ENCODE measurements around the gene TECPR1. TPM values are rescaled to one million over a fixed set of nuclear protein-coding genes. Genes with fewer than 3 reads are reported as not detected.
A peak's percentile ranks its signal among the peaks of the same experiment; 100 is the strongest.

TECPR1 gene
- polyA plus RNA-seq, 4 donors, result 9.2 to 20.6 (median 12.7) TPM

DNA sequence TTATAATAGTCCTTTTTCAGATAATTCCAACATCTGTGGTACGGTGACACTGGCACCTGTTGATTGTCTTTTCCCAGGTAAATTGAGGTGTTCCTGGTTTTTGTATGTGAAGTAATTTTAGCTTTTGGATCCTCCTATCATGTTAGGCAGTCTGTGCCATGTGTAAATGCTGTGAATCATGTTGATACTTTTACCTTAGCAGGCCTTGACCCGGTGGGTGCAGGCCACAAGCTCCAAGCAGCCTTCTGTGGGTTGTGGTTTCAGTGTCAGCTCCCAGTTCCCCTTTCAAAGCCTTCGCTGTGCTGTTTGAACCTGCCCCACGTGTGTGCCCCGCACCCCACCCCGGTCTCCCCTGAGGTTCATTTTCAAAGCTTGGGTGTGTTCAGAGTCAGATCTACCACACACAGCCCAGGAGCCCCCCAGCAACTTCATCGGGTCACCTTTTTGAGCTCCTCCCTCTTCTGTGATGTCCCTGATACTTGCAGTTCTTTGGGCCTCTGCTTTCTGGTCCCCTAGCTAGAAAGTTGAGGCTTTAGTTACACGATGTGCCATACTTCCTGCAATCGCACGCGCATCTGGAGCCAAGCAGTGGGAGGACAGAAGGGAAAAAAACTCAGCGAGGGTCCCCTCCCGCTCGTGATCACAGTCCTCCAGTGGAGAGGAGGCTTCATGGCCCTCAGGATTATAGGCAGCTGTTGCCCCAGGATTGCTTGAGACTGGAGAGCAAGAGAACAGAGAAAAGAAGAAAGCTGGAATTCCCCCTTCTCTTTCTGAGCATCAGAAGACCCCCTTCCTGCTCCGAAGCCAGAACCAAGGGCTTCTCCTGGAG lies 49.5 kb downstream of the TECPR1 start:
- Histone ChIP-seq H3K27ac (ENCODE audit: low read depth in 1 of 3, low read length in 2 of 3) (peak overlapping the region in 1 of 3 donors; percentile 71), H3K27me3 (ENCODE audit: control insufficient read depth in 3 of 3, insufficient read depth in 3 of 3, low read length in 3 of 3) (no peaks in the 10 kb centered on the region), H3K4me3 (ENCODE audit: low read depth in 1 of 3, low read length in 3 of 3) (no peak overlapping the region), H3K4me1 (ENCODE audit: control insufficient read depth in 3 of 3, insufficient read depth in 2 of 3, low read depth in 1 of 3, low read length in 2 of 3) (peaks cover 0 to 7% (median 2%) of the 10 kb centered on the region in 3 donors), H3K36me3 (ENCODE audit: control insufficient read depth in 3 of 3, insufficient read depth in 2 of 3, low read depth in 1 of 3, low read length in 3 of 3) (peaks cover 3 to 62% (median 12%) of the 10 kb centered on the region in 3 donors), H3K9me3 (ENCODE audit: control insufficient read depth in 2 of 2, insufficient read depth in 1 of 2, low read depth in 1 of 2, low read length in 1 of 2) (peaks cover 0 to 4% of the 10 kb centered on the region in 2 donors)
- 65 to 85% (median 71%) methylated on average over 15 of the region's 15 CpGs for WGBS, 3 donors
- FAIRE-seq, result no peak
- peak in 1 of 2 donors; percentile 32 for DNase-seq

DNA sequence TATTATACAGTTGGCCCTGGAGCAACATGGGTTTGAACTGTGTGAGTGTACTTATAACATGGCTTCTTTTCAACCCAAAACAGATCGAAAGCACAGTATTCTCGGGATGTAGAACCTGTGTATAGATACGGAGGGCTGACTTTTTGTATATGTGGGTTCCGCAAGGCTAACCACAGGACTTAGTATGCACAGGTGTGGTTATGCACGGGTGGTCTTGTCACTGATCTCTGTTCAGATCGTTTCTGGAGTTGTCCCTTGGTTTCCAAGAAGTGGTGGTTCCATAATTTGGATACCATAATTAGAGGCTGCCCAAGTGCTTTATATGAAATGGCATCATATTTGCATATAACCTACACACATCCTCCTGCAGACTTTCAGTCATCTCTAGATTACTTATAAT lies 51.7 kb downstream of the TECPR1 start:
- Histone ChIP-seq H3K4me1 (ENCODE audit: control insufficient read depth in 3 of 3, insufficient read depth in 2 of 3, low read depth in 1 of 3, low read length in 2 of 3) (peaks cover 0 to 7% (median 2%) of the 10 kb centered on the region in 3 donors), H3K27ac (ENCODE audit: low read depth in 1 of 3, low read length in 2 of 3) (no peak overlapping the region), H3K36me3 (ENCODE audit: control insufficient read depth in 3 of 3, insufficient read depth in 2 of 3, low read depth in 1 of 3, low read length in 3 of 3) (peaks cover 3 to 64% (median 9%) of the 10 kb centered on the region in 3 donors), H3K4me3 (ENCODE audit: low read depth in 1 of 3, low read length in 3 of 3) (no peak overlapping the region), H3K27me3 (ENCODE audit: control insufficient read depth in 3 of 3, insufficient read depth in 3 of 3, low read length in 3 of 3) (no peaks in the 10 kb centered on the region), H3K9me3 (ENCODE audit: control insufficient read depth in 2 of 2, insufficient read depth in 1 of 2, low read depth in 1 of 2, low read length in 1 of 2) (peaks cover 0 to 4% of the 10 kb centered on the region in 2 donors)
- WGBS, 3 donors, result 70 to 78% (median 77%) methylated on average over 6 of the region's 6 CpGs
- DNase-seq (no peak), FAIRE-seq (no peak)

GRCh38 chr7:98199131-98199530 lies 52.9 kb downstream of the TECPR1 start:
- 93 to 96% (median 93%) methylated on average over 5 of the region's 5 CpGs for WGBS, 3 donors
- DNase-seq, result no peak
- H3K4me1 ChIP-seq (ENCODE audit: control insufficient read depth in 3 of 3, insufficient read depth in 2 of 3, low read depth in 1 of 3, low read length in 2 of 3), result peaks cover 0 to under 1% (median 0%) of the 10 kb centered on the region in 3 donors
- FAIRE-seq, result no peak
- H3K27ac ChIP-seq (ENCODE audit: low read depth in 1 of 3, low read length in 2 of 3), result no peak overlapping the region
- H3K27me3 ChIP-seq (ENCODE audit: control insufficient read depth in 3 of 3, insufficient read depth in 3 of 3, low read length in 3 of 3), result no peaks in the 10 kb centered on the region
- no peak overlapping the region for H3K4me3 ChIP-seq (ENCODE audit: low read depth in 1 of 3, low read length in 3 of 3)
- peaks cover 0 to 4% of the 10 kb centered on the region in 2 donors for H3K9me3 ChIP-seq (ENCODE audit: control insufficient read depth in 2 of 2, insufficient read depth in 1 of 2, low read depth in 1 of 2, low read length in 1 of 2)
- peaks cover 4 to 62% (median 15%) of the 10 kb centered on the region in 3 donors for H3K36me3 ChIP-seq (ENCODE audit: control insufficient read depth in 3 of 3, insufficient read depth in 2 of 3, low read depth in 1 of 3, low read length in 3 of 3)

DNA sequence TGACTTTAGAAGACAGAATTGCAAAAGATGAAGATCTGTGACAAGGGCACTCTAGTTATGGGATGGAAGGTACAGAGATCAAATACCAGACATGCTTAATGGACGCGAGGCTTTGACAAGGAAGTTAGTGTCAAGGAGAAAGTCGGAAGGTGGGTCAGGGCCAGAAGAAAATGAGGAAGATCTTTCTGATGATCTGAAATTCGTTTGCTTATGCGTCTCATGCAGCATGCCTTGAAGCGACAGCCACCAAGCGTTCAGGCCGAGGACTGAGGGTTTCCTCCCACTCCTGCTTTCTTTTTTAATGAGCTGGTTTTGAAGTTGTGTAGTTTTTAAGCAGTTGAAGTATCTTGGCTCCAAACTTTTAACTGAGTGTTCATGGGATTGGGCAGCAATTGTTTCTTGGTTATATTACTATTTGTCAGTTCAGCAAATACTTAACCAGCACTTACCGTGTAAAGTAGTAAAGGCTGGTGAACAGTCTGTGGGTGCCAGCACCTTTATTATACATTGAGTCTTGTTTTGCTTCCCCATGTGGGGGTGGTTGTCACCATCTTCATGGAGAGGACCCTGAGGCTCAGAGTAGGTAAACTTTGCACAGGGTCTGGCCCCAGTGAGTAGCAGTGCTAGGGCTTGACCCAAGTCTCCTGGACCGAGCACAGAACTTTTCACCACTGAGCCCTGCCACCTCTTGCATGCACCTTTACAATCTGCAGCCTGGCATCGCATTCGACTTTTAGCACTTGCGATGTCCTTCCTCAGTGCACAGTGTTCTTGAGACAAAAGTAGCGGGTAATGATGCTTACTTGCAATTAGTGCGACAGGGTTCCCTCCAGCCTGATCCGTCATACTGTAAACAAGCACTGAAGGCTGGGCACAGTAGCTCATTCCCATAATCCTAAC lies 55.1 kb downstream of the TECPR1 start:
- no peaks in the 10 kb centered on the region for H3K4me1 ChIP-seq (ENCODE audit: control insufficient read depth in 3 of 3, insufficient read depth in 2 of 3, low read depth in 1 of 3, low read length in 2 of 3)
- H3K4me3 ChIP-seq (ENCODE audit: low read depth in 1 of 3, low read length in 3 of 3), result no peak overlapping the region
- FAIRE-seq (no peak), DNase-seq (no peak)
- no peak overlapping the region for H3K27ac ChIP-seq (ENCODE audit: low read depth in 1 of 3, low read length in 2 of 3)
- H3K9me3 ChIP-seq (ENCODE audit: control insufficient read depth in 2 of 2, insufficient read depth in 1 of 2, low read depth in 1 of 2, low read length in 1 of 2), result peaks cover 0 to 4% of the 10 kb centered on the region in 2 donors
- peaks cover 7 to 62% (median 19%) of the 10 kb centered on the region in 3 donors for H3K36me3 ChIP-seq (ENCODE audit: control insufficient read depth in 3 of 3, insufficient read depth in 2 of 3, low read depth in 1 of 3, low read length in 3 of 3)
- H3K27me3 ChIP-seq (ENCODE audit: control insufficient read depth in 3 of 3, insufficient read depth in 3 of 3, low read length in 3 of 3), result no peaks in the 10 kb centered on the region
- 78 to 84% (median 80%) methylated on average over 16 of the region's 16 CpGs for WGBS, 3 donors

- Histone ChIP-seq H3K9me3 (ENCODE audit: control insufficient read depth in 2 of 2, insufficient read depth in 1 of 2, low read depth in 1 of 2, low read length in 1 of 2) (peaks cover 0 to 4% of the 10 kb centered on the region in 2 donors), H3K27ac (ENCODE audit: low read depth in 1 of 3, low read length in 2 of 3) (no peak overlapping the region), H3K4me3 (ENCODE audit: low read depth in 1 of 3, low read length in 3 of 3) (no peak overlapping the region), H3K27me3 (ENCODE audit: control insufficient read depth in 3 of 3, insufficient read depth in 3 of 3, low read length in 3 of 3) (no peaks in the 10 kb centered on the region), H3K4me1 (ENCODE audit: control insufficient read depth in 3 of 3, insufficient read depth in 2 of 3, low read depth in 1 of 3, low read length in 2 of 3) (no peaks in the 10 kb centered on the region), H3K36me3 (ENCODE audit: control insufficient read depth in 3 of 3, insufficient read depth in 2 of 3, low read depth in 1 of 3, low read length in 3 of 3) (peaks cover 11 to 75% (median 20%) of the 10 kb centered on the region in 3 donors)
- 91 to 95% (median 94%) methylated on average over 8 of the region's 8 CpGs for WGBS, 3 donors
- DNase-seq (no peak), FAIRE-seq (no peak)
These were observed 57.2 kb downstream of the TECPR1 start for GRCh38 chr7:98194672-98195457.

DNA sequence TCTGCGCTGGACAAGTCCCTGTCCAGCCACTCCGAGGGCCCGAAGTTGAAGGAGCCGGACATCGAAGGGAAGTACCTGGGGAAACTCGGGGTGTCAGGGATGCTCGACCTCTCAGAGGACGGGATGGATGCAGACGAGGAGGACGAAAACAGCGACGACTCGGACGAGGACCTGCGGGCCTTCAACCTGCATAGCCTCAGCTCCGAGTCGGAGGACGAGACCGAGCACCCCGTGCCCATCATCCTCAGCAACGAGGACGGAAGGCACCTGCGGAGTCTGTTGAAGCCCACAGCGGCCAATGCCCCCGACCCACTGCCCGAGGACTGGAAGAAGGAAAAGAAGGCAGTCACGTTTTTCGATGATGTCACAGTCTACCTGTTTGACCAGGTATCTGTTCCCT lies 57.8 kb downstream of the TECPR1 start:
- Histone ChIP-seq H3K27ac (ENCODE audit: low read depth in 1 of 3, low read length in 2 of 3) (no peak overlapping the region), H3K36me3 (ENCODE audit: control insufficient read depth in 3 of 3, insufficient read depth in 2 of 3, low read depth in 1 of 3, low read length in 3 of 3) (peaks cover 11 to 77% (median 20%) of the 10 kb centered on the region in 3 donors), H3K9me3 (ENCODE audit: control insufficient read depth in 2 of 2, insufficient read depth in 1 of 2, low read depth in 1 of 2, low read length in 1 of 2) (peaks cover 0 to 7% of the 10 kb centered on the region in 2 donors), H3K4me1 (ENCODE audit: control insufficient read depth in 3 of 3, insufficient read depth in 2 of 3, low read depth in 1 of 3, low read length in 2 of 3) (no peaks in the 10 kb centered on the region), H3K27me3 (ENCODE audit: control insufficient read depth in 3 of 3, insufficient read depth in 3 of 3, low read length in 3 of 3) (no peaks in the 10 kb centered on the region), H3K4me3 (ENCODE audit: low read depth in 1 of 3, low read length in 3 of 3) (no peak overlapping the region)
- no peak for DNase-seq
- WGBS, 3 donors, result 96 to 97% (median 96%) methylated on average over 28 of the region's 28 CpGs
- no peak for FAIRE-seq

DNA sequence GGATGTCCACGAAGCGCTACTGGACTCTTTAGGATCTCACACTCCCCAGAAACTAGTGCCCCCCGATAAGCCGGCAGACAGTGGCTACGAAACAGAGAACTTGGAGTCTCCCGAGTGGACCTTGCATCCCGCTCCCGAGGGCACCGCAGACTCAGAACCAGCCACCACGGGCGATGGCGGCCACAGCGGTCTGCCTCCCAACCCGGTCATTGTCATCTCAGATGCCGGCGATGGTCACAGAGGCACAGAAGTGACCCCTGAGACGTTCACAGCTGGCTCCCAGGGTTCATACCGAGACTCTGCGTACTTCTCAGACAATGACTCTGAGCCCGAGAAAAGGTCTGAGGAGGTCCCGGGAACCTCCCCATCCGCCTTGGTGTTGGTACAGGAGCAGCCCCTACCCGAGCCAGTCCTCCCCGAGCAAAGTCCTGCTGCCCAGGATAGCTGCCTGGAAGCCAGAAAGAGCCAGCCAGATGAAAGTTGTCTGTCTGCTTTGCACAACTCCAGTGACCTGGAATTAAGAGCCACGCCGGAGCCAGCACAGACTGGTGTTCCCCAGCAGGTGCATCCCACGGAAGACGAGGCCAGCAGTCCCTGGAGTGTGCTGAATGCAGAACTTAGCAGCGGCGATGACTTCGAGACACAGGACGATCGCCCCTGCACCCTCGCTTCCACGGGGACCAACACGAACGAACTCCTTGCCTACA lies 58.4 kb downstream of the TECPR1 start:
- H3K4me3 ChIP-seq (ENCODE audit: low read depth in 1 of 3, low read length in 3 of 3), result no peak overlapping the region
- H3K27me3 ChIP-seq (ENCODE audit: control insufficient read depth in 3 of 3, insufficient read depth in 3 of 3, low read length in 3 of 3), result no peaks in the 10 kb centered on the region
- FAIRE-seq (no peak), DNase-seq (no peak)
- H3K36me3 ChIP-seq (ENCODE audit: control insufficient read depth in 3 of 3, insufficient read depth in 2 of 3, low read depth in 1 of 3, low read length in 3 of 3), result peaks cover 11 to 80% (median 20%) of the 10 kb centered on the region in 3 donors
- H3K27ac ChIP-seq (ENCODE audit: low read depth in 1 of 3, low read length in 2 of 3), result no peak overlapping the region
- no peaks in the 10 kb centered on the region for H3K4me1 ChIP-seq (ENCODE audit: control insufficient read depth in 3 of 3, insufficient read depth in 2 of 3, low read depth in 1 of 3, low read length in 2 of 3)
- 95 to 97% (median 97%) methylated on average over 37 of the region's 37 CpGs for WGBS, 3 donors
- peaks cover 0 to 7% of the 10 kb centered on the region in 2 donors for H3K9me3 ChIP-seq (ENCODE audit: control insufficient read depth in 2 of 2, insufficient read depth in 1 of 2, low read depth in 1 of 2, low read length in 1 of 2)
